ENCODE results near the gene NRXN2. TPM values are rescaled to one million over a fixed set of nuclear protein-coding genes. Genes with fewer than 3 reads are reported as not detected.

The NRXN2 gene
- total RNA-seq, 1 donor, result 1.6 TPM

- DNase-seq (ENCODE audit: low read depth in 2 of 3, low spot score in 2 of 3), result no peak
These were observed 66.1 kb downstream of the NRXN2 start for GRCh38 chr11:64656862-64657261.

- DNase-seq (ENCODE audit: low read depth in 2 of 3, low spot score in 2 of 3), result no peak
These were observed 66.9 kb downstream of the NRXN2 start for GRCh38 chr11:64655941-64656601.

- peak in 1 of 3 donors; percentile 63 for DNase-seq (ENCODE audit: low read depth in 2 of 3, low spot score in 2 of 3)
These were observed 67.9 kb downstream of the NRXN2 start for GRCh38 chr11:64654958-64655541.

- DNase-seq (ENCODE audit: low read depth in 2 of 3, low spot score in 2 of 3), result no peak
These were observed 68.6 kb downstream of the NRXN2 start for GRCh38 chr11:64654439-64654838.

GRCh38 chr11:64653388-64653973 is 69.5 kb downstream of the NRXN2 start:
- no peak for DNase-seq (ENCODE audit: low read depth in 2 of 3, low spot score in 2 of 3)

GRCh38 chr11:64652586-64653387 is 70.2 kb downstream of the NRXN2 start:
- DNase-seq (ENCODE audit: low read depth in 2 of 3, low spot score in 2 of 3), result peak; percentile 18 to 77 (median 71)

- peak in 2 of 3 donors; percentile 47 to 48 for DNase-seq (ENCODE audit: low read depth in 2 of 3, low spot score in 2 of 3)
These were observed 72.0 kb downstream of the NRXN2 start for GRCh38 chr11:64650923-64651523.

GRCh38 chr11:64649291-64649697 is 73.7 kb downstream of the NRXN2 start:
- DNase-seq (ENCODE audit: low read depth in 2 of 3, low spot score in 2 of 3), result peak in 1 of 3 donors; percentile 66

- DNase-seq (ENCODE audit: low read depth in 2 of 3, low spot score in 2 of 3), result no peak
These were observed 74.4 kb downstream of the NRXN2 start for GRCh38 chr11:64648551-64648950.

- no peak for DNase-seq (ENCODE audit: low read depth in 2 of 3, low spot score in 2 of 3)
These were observed 75.8 kb downstream of the NRXN2 start for GRCh38 chr11:64647019-64647779.

GRCh38 chr11:64644647-64645275 is 78.2 kb downstream of the NRXN2 start:
- peak in 1 of 3 donors; percentile 51 for DNase-seq (ENCODE audit: low read depth in 2 of 3, low spot score in 2 of 3)

GRCh38 chr11:64643920-64644646 is 78.9 kb downstream of the NRXN2 start:
- no peak for DNase-seq (ENCODE audit: low read depth in 2 of 3, low spot score in 2 of 3)

GRCh38 chr11:64643256-64643881 is 79.6 kb downstream of the NRXN2 start:
- DNase-seq (ENCODE audit: low read depth in 2 of 3, low spot score in 2 of 3), result no peak

- no peak for DNase-seq (ENCODE audit: low read depth in 2 of 3, low spot score in 2 of 3)
These were observed 80.1 kb downstream of the NRXN2 start for GRCh38 chr11:64642871-64643255.

GRCh38 chr11:64642418-64642735 is 80.6 kb downstream of the NRXN2 start:
- no peak for DNase-seq (ENCODE audit: low read depth in 2 of 3, low spot score in 2 of 3)

GRCh38 chr11:64641596-64642417 is 81.2 kb downstream of the NRXN2 start:
- no peak for DNase-seq (ENCODE audit: low read depth in 2 of 3, low spot score in 2 of 3)

GRCh38 chr11:64639885-64640284 is 83.1 kb downstream of the NRXN2 start:
- DNase-seq (ENCODE audit: low read depth in 2 of 3, low spot score in 2 of 3), result no peak

- no peak for DNase-seq (ENCODE audit: low read depth in 2 of 3, low spot score in 2 of 3)
These were observed 84.2 kb downstream of the NRXN2 start for GRCh38 chr11:64638829-64639228.
